Hindlimb muscle (tissue), 1 donor: ENCODE measurements around the gene ACSF2. TPM values are rescaled to one million over a fixed set of nuclear protein-coding genes. Genes with fewer than 3 reads are reported as not detected.
A peak's percentile ranks its signal among the peaks of the same experiment; 100 is the strongest.
"Not testable (repeated sequence)": the region's sequence is repeated elsewhere in the genome, so short reads cannot be mapped to it uniquely, and the experiment has no call there.

Source experiments
- DNase-seq: peaks from one replicate; pipeline ENCODE4 v3.0.0-alpha.2; 2013
- polyA plus RNA-seq: library from polyadenylated mRNA; unstranded; fragments of 120-200 nt; gene quantifications from one replicate; pipeline ENCODE4 v1.2.1, GENCODE V29; 2013; ENCODE audit not compliant: insufficient read length

Gene ACSF2
- polyA plus RNA-seq, 1 donor: 85.4 TPM

- DNase-seq: no peak
Observed at GRCh38 chr17:50407921-50408320, 18.1 kb upstream of the ACSF2 start.

- DNase-seq: no peak
Observed at GRCh38 chr17:50412188-50412732, 13.8 kb upstream of the ACSF2 start.

- no peak for DNase-seq
Observed at GRCh38 chr17:50414808-50415207, 11.2 kb upstream of the ACSF2 start.

- not testable (repeated sequence) for DNase-seq
Observed at GRCh38 chr17:50419577-50419976, 6.4 kb upstream of the ACSF2 start.

GRCh38 chr17:50420419-50421112 is 5.5 kb upstream of the ACSF2 start:
- no peak for DNase-seq

GRCh38 chr17:50421308-50422051 is 4.5 kb upstream of the ACSF2 start:
- no peak for DNase-seq

GRCh38 chr17:50422738-50423137 is 3.3 kb upstream of the ACSF2 start:
- no peak for DNase-seq

GRCh38 chr17:50423553-50424159 is 2.4 kb upstream of the ACSF2 start:
- no peak for DNase-seq

GRCh38 chr17:50424246-50424995 is 1.6 kb upstream of the ACSF2 start:
- DNase-seq: no peak

GRCh38 chr17:50424996-50425681 is 879 bp upstream of the ACSF2 start:
- DNase-seq: no peak

- DNase-seq: no peak
Observed at GRCh38 chr17:50426472-50426782, 409 bp downstream of the ACSF2 start.

- peak; percentile 25 for DNase-seq
Observed at GRCh38 chr17:50426814-50427787, 1.1 kb downstream of the ACSF2 start.

- DNase-seq: not testable (repeated sequence)
Observed at GRCh38 chr17:50428126-50428525, 2.1 kb downstream of the ACSF2 start.

- no peak for DNase-seq
Observed at GRCh38 chr17:50428831-50429424, 2.9 kb downstream of the ACSF2 start.

- no peak for DNase-seq
Observed at GRCh38 chr17:50429793-50430192, 3.8 kb downstream of the ACSF2 start.

- DNase-seq: no peak
Observed at GRCh38 chr17:50430821-50431618, 5.0 kb downstream of the ACSF2 start.

- no peak for DNase-seq
Observed at GRCh38 chr17:50432125-50432762, 6.2 kb downstream of the ACSF2 start.

GRCh38 chr17:50437409-50437808 is 11.4 kb downstream of the ACSF2 start:
- DNase-seq: no peak

- no peak for DNase-seq
Observed at GRCh38 chr17:50439008-50439407, 13.0 kb downstream of the ACSF2 start.
